ENCODE data around the gene RNF145. TPM values are rescaled to one million over a fixed set of nuclear protein-coding genes. Genes with fewer than 3 reads are reported as not detected.

Gene RNF145
- total and polyA plus RNA-seq, 2 donors (not counting 1 experiment from before 2014, with no cell fraction given), result 24.5 to 57.2 TPM

- H2AFZ ChIP-seq (ENCODE audit: insufficient read depth, low read depth, low read length, poor library complexity, severe bottlenecking), result no peak overlapping the region
- H3K9ac ChIP-seq (ENCODE audit: low read length), result no peak overlapping the region
- ATAC-seq (ENCODE audit: low read depth) (no peak), DNase-seq (no peak)
- Mint-ChIP-seq H3K27ac (no peak overlapping the region), H3K4me3 (no peak overlapping the region), H3K4me1 (peaks cover 6% of the 10 kb centered on the region), H3K9me3 (ENCODE audit: insufficient read depth) (no peaks in the 10 kb centered on the region), H3K27me3 (no peaks in the 10 kb centered on the region)
- H3K4me3 ChIP-seq (ENCODE audit: control extremely low read depth in 1 of 5, extremely low read depth in 1 of 5, insufficient read depth in 1 of 5, low read depth in 2 of 5, low read length in 4 of 5), result no peak overlapping the region
- intact Hi-C loops (cut with micrococcal nuclease), result no loop called here
- no peak for TF ChIP-seq EZH2 (IDR thresholded peaks at IDR 0.05; ENCODE audit: borderline replicate concordance, insufficient read depth, low read depth, low read length, poor library complexity, severe bottlenecking)
- no peak for TF ChIP-seq CTCF (IDR thresholded peaks at IDR 0.05)
- 100% methylated on average over 1 of the region's 3 CpGs for WGBS (ENCODE audit: insufficient coverage)
- H3K4me1 ChIP-seq (ENCODE audit: control insufficient read depth in 2 of 2, insufficient read depth in 2 of 2, low read length in 2 of 2), result peaks cover 8% of the 10 kb centered on the region in 2 donors
- ChIA-PET CTCF (interaction anchor here (1.2 to 2.4 kb wide), 3 partner anchors 17 to 102 kb away, joined by 3 to 10 read pairs (median 3); no protein-coding TSS in a partner anchor), POLR2A (interaction anchor here (0.7 kb wide), 2 partner anchors 1284 to 1387 kb away, joined by 3 read pairs; no protein-coding TSS in a partner anchor)
- H3K36me3 ChIP-seq (replicated peaks in 1 of 2; ENCODE audit: control extremely low read depth in 1 of 2, control insufficient read depth in 1 of 2, extremely low read depth in 1 of 2, insufficient read depth in 2 of 2, low read length in 1 of 2), result no peaks in the 10 kb centered on the region
- H3K27ac ChIP-seq (ENCODE audit: low read length in 2 of 2), result no peak overlapping the region
- H3K79me2 ChIP-seq (ENCODE audit: control insufficient read depth, insufficient read depth, low read length), result no peaks in the 10 kb centered on the region
- H3K27me3 ChIP-seq (replicated peaks in 1 of 4; ENCODE audit: control extremely low read depth in 1 of 4, control insufficient read depth in 3 of 4, insufficient read depth in 4 of 4, low read length in 3 of 4), result no peaks in the 10 kb centered on the region
- H3K4me2 ChIP-seq (replicated peaks; ENCODE audit: low read depth, low read length, poor library complexity, severe bottlenecking), result no peak overlapping the region
- H4K20me1 ChIP-seq (ENCODE audit: control insufficient read depth, insufficient read depth, low read length, poor library complexity, severe bottlenecking), result no peaks in the 10 kb centered on the region
- no peaks in the 10 kb centered on the region for H3K9me3 ChIP-seq (ENCODE audit: control extremely low read depth in 1 of 3, control insufficient read depth in 2 of 3, insufficient read depth in 1 of 3, low read length in 2 of 3)
Observed at GRCh38 chr5:159215886-159216285, 6.5 kb upstream of the RNF145 start.

- ChIA-PET POLR2A (interaction anchor here (0.8 kb wide), 1 partner anchor 24 kb away, joined by 4 read pairs; no protein-coding TSS in a partner anchor), CTCF (interaction anchor here (1.2 to 2.4 kb wide), 3 partner anchors 16 to 1140 kb away, joined by 3 to 10 read pairs (median 3); no protein-coding TSS in a partner anchor)
- Histone ChIP-seq H2AFZ (ENCODE audit: insufficient read depth, low read depth, low read length, poor library complexity, severe bottlenecking) (no peak overlapping the region), H3K4me3 (ENCODE audit: control extremely low read depth in 1 of 5, extremely low read depth in 1 of 5, insufficient read depth in 1 of 5, low read depth in 2 of 5, low read length in 4 of 5) (no peak overlapping the region), H3K79me2 (ENCODE audit: control insufficient read depth, insufficient read depth, low read length) (no peaks in the 10 kb centered on the region), H4K20me1 (ENCODE audit: control insufficient read depth, insufficient read depth, low read length, poor library complexity, severe bottlenecking) (no peaks in the 10 kb centered on the region), H3K27ac (ENCODE audit: low read length in 2 of 2) (no peak overlapping the region), H3K9me3 (ENCODE audit: control extremely low read depth in 1 of 3, control insufficient read depth in 2 of 3, insufficient read depth in 1 of 3, low read length in 2 of 3) (no peaks in the 10 kb centered on the region), H3K9ac (ENCODE audit: low read length) (no peak overlapping the region), H3K4me2 (replicated peaks; ENCODE audit: low read depth, low read length, poor library complexity, severe bottlenecking) (no peak overlapping the region), H3K36me3 (replicated peaks in 1 of 2; ENCODE audit: control extremely low read depth in 1 of 2, control insufficient read depth in 1 of 2, extremely low read depth in 1 of 2, insufficient read depth in 2 of 2, low read length in 1 of 2) (no peaks in the 10 kb centered on the region), H3K27me3 (replicated peaks in 1 of 4; ENCODE audit: control extremely low read depth in 1 of 4, control insufficient read depth in 3 of 4, insufficient read depth in 4 of 4, low read length in 3 of 4) (no peaks in the 10 kb centered on the region), H3K4me1 (ENCODE audit: control insufficient read depth in 2 of 2, insufficient read depth in 2 of 2, low read length in 2 of 2) (peaks cover 16 to 17% of the 10 kb centered on the region in 2 donors)
- WGBS (ENCODE audit: insufficient coverage), result no CpG with 5 or more reads among the region's 2 CpGs
- H3K9me3 Mint-ChIP-seq (ENCODE audit: insufficient read depth), result no peaks in the 10 kb centered on the region
- H3K27me3 Mint-ChIP-seq, result no peaks in the 10 kb centered on the region
- no peak overlapping the region for H3K4me3 Mint-ChIP-seq
- peaks cover 19% of the 10 kb centered on the region for H3K4me1 Mint-ChIP-seq
- no peak overlapping the region for H3K27ac Mint-ChIP-seq
- TF ChIP-seq EZH2 (IDR thresholded peaks at IDR 0.05; ENCODE audit: borderline replicate concordance, insufficient read depth, low read depth, low read length, poor library complexity, severe bottlenecking) (no peak), CTCF (IDR thresholded peaks at IDR 0.05) (no peak)
- DNase-seq, result no peak
- no peak for ATAC-seq (ENCODE audit: low read depth)
- intact Hi-C loops (cut with micrococcal nuclease), result no loop called here
Observed at GRCh38 chr5:159214486-159215271, 5.3 kb upstream of the RNF145 start.
